HCT116 (cell line): ENCODE measurements around the gene SSH2. TPM values are rescaled to one million over a fixed set of nuclear protein-coding genes. Genes with fewer than 3 reads are reported as not detected.

Source experiments
- ATAC-seq: fragments of 200-7000 bp; cut with Tn5 transposase; 2 replicates; pipeline ENCODE4 v1.9.1; 2020; ENCODE audit warnings: mild to moderate bottlenecking, moderate library complexity
- BruUV-seq: library from RNA; stranded (reverse); fragments of 400-500 nt; replicated peaks from 2 replicates; lab custom pipeline; 2021; lab: Mats Ljungman, UMichigan
- CTCF ChIA-PET: fragments of 300-600 bp; sonication (Branson Sonifier 250); formaldehyde crosslinking; loops from one replicate; lab custom pipeline; 2021; ENCODE audit warnings: antibody characterized with exemption; lab: Charles Lee
- POLR2A ChIA-PET: fragments of 300-600, 350-600 bp; sonication (Branson Sonifier 250); formaldehyde crosslinking; loops from one replicate; lab custom pipeline; 2021; ENCODE audit warnings: antibody characterized with exemption; lab: Charles Lee
- RAD21 ChIA-PET, 2 experiments: fragments of 300-600 bp; sonication (Branson Sonifier 250); formaldehyde crosslinking; loops; one replicate each; lab custom pipeline; 2023; ENCODE audit warnings: low total read pairs in 2 of 2; ENCODE audit not compliant: uncharacterized antibody in 2 of 2, unreplicated experiment in 2 of 2, low non-redundant PET in 1 of 2; lab: Charles Lee
- DNase-seq: peaks from one replicate; pipeline ENCODE4 v3.0.0-alpha.2; 2010; ENCODE audit warnings: low read depth, low spot score
- H2AFZ ChIP-seq: fragments of 200-600 bp; shearing (Covaris generic), sonication (generic); 2 replicates; pipeline ENCODE4 v1.6.1; 2017; ENCODE audit warnings: low read depth, mixed run types, mixed read lengths, antibody characterized with exemption, low read length; ENCODE audit not compliant: poor library complexity, severe bottlenecking
- H3K27ac ChIP-seq: 2 replicates; pipeline ENCODE4 v1.5.1; 2012; ENCODE audit warnings: low read depth, low read length
- H3K27me3 ChIP-seq: fragments of 200-600 bp; sonication (generic); 2 replicates; pipeline ENCODE4 v1.6.1; 2016; ENCODE audit warnings: mixed run types, low read length, mixed read lengths; ENCODE audit not compliant: insufficient read depth
- H3K36me3 ChIP-seq, 2 experiments: fragments of 200-500 bp in 1 of 2; fragments of 200-600 bp in 1 of 2; sonication (Bioruptor generic) in 1 of 2; sonication (generic) in 1 of 2; 2 replicates each; pipeline versions ENCODE4 v1.5.1 to v1.6.1; 2014 to 2016; ENCODE audit warnings: low read length in 2 of 2, inconsistent platforms in 1 of 2, mixed read lengths in 1 of 2, mixed run types in 1 of 2; ENCODE audit not compliant: insufficient read depth in 2 of 2, control insufficient read depth in 1 of 2
- H3K4me1 ChIP-seq, 2 experiments: fragments of 200-600 bp in 1 of 2; sonication (generic) in 1 of 2; 2 replicates each; pipeline versions ENCODE4 v1.5.1 to v1.6.1; 2012 to 2017; ENCODE audit warnings: low read length in 2 of 2, inconsistent platforms in 1 of 2, mild to moderate bottlenecking in 1 of 2, mixed read lengths in 1 of 2, mixed run types in 1 of 2, moderate library complexity in 1 of 2; ENCODE audit not compliant: insufficient read depth in 2 of 2, control insufficient read depth in 1 of 2
- H3K4me2 ChIP-seq: fragments of 200-600 bp; sonication (generic); 2 replicates; pipeline ENCODE4 v1.6.1; 2017; ENCODE audit warnings: mixed run types, low read length, mixed read lengths
- H3K4me3 ChIP-seq, 2 experiments: fragments of 200-600 bp in 1 of 2; sonication (generic) in 1 of 2; replicated peaks in 1 of 2; 2 replicates each; pipeline ENCODE4 v1.5.1; 2011 to 2016; ENCODE audit warnings: low read length in 2 of 2, control low read depth in 1 of 2, low read depth in 1 of 2, mild to moderate bottlenecking in 1 of 2, mixed read lengths in 1 of 2, mixed run types in 1 of 2
- H3K79me2 ChIP-seq: fragments of 200-600 bp; sonication (generic); 2 replicates; pipeline ENCODE4 v1.6.1; 2017; ENCODE audit warnings: mild to moderate bottlenecking, mixed run types, low read length, moderate library complexity, mixed read lengths; ENCODE audit not compliant: insufficient read depth
- H3K9ac ChIP-seq: fragments of 200-600 bp; sonication (generic); 2 replicates; pipeline ENCODE4 v1.6.1; 2016; ENCODE audit warnings: low read length, mixed read lengths
- H3K9me2 ChIP-seq: fragments of 200-600 bp; sonication (generic), shearing (Covaris generic); 2 replicates; pipeline ENCODE4 v1.6.1; 2017; ENCODE audit warnings: mixed run types, mild to moderate bottlenecking, moderate library complexity; ENCODE audit not compliant: insufficient read depth
- H3K9me3 ChIP-seq, 2 experiments: fragments of 200-500 bp in 1 of 2; fragments of 200-600 bp in 1 of 2; sonication (Bioruptor generic) in 1 of 2; sonication (generic) in 1 of 2; 2 replicates each; pipeline ENCODE4 v1.6.1; 2014 to 2017; ENCODE audit warnings: low read length in 2 of 2, mixed read lengths in 2 of 2, inconsistent platforms in 1 of 2, low read depth in 1 of 2, mild to moderate bottlenecking in 1 of 2, mixed run types in 1 of 2, moderate library complexity in 1 of 2; ENCODE audit not compliant: control insufficient read depth in 1 of 2, insufficient read depth in 1 of 2
- H4K20me1 ChIP-seq: fragments of 200-600 bp; sonication (generic), shearing (Covaris generic); 2 replicates; pipeline ENCODE4 v1.6.1; 2017; ENCODE audit warnings: mixed run types, mild to moderate bottlenecking, moderate library complexity; ENCODE audit not compliant: insufficient read depth
- CBX3 ChIP-seq: IDR thresholded peaks from 2 replicates; pipeline ENCODE4 v1.6.1; 2012; ENCODE audit warnings: low read depth
- CTCF ChIP-seq, 3 experiments: fragments of 200-600 bp in 1 of 3; sonication (generic) in 1 of 3; IDR thresholded peaks in 2 of 3; conservative IDR thresholded peaks in 1 of 3; 2 replicates each; pipeline ENCODE4 v1.5.1; 2012 to 2017; ENCODE audit warnings: low read depth in 2 of 3, low read length in 2 of 3, antibody characterized with exemption in 1 of 3, borderline replicate concordance in 1 of 3, control low read depth in 1 of 3, mild to moderate bottlenecking in 1 of 3, mixed read lengths in 1 of 3, mixed run types in 1 of 3, moderate library complexity in 1 of 3; ENCODE audit not compliant: insufficient read depth in 1 of 3
- ELF1 ChIP-seq: IDR thresholded peaks from 2 replicates; pipeline ENCODE4 v1.6.1; 2012; ENCODE audit warnings: low read depth, borderline replicate concordance
- REST ChIP-seq: IDR thresholded peaks from 2 replicates; pipeline ENCODE4 v1.6.1; 2012; ENCODE audit warnings: low read depth
- TCF7L2 ChIP-seq: IDR thresholded peaks from 2 replicates; pipeline ENCODE4 v1.7.0; 2011; ENCODE audit warnings: borderline replicate concordance, inconsistent platforms; ENCODE audit not compliant: insufficient read depth, insufficient read length; ENCODE audit errors: extremely low read depth
- YY1 ChIP-seq: IDR thresholded peaks from 2 replicates; pipeline ENCODE4 v1.6.1; 2011; ENCODE audit warnings: low read length, low read depth, moderate library complexity, mild to moderate bottlenecking; ENCODE audit not compliant: insufficient replicate concordance; ENCODE audit errors: extremely low read depth
- ZNF274 ChIP-seq: fragments of 200-500 bp; sonication (Bioruptor generic); IDR thresholded peaks from 2 replicates; pipeline ENCODE4 v1.6.1; 2014; ENCODE audit warnings: mild to moderate bottlenecking, low read depth, low read length, inconsistent platforms
- intact Hi-C: fragments of 100-400 bp; cut with micrococcal nuclease; formaldehyde crosslinking; loops from 2 replicates; pipeline ENCODE4 v1.10.0; 2022
- total RNA-seq: library from RNA; stranded (reverse); gene quantifications from one replicate; pipeline ENCODE4 v1.2.1, GENCODE V29; 2021; ENCODE audit not compliant: unreplicated experiment
- TF ChIP-seq, protein P1 (sequence below): IDR thresholded peaks from 2 replicates; pipeline ENCODE4 v1.6.1; 2012
- TF ChIP-seq, protein P2 (sequence below): IDR thresholded peaks from 2 replicates; pipeline ENCODE4 v1.6.1; 2012

SSH2 gene
- total RNA-seq, 1 experiment from 2014 or later = 17.0 TPM

- H3K9me3 ChIP-seq = no peaks in the 10 kb centered on the region
- RAD21 ChIA-PET = no interaction called here
- no peak overlapping the region for H3K4me3 ChIP-seq
- BruUV-seq = no TSS peak
- no peaks in the 10 kb centered on the region for H4K20me1 ChIP-seq
- ATAC-seq (no peak), DNase-seq (no peak)
- H2AFZ ChIP-seq = no peak overlapping the region
- no peaks in the 10 kb centered on the region for H3K79me2 ChIP-seq
- no peaks in the 10 kb centered on the region for H3K9me2 ChIP-seq
- H3K36me3 ChIP-seq = peaks cover 0 to 2% of the 10 kb centered on the region in 2 experiments; a peak in 1 of 4 replicates
- no peak overlapping the region for H3K4me2 ChIP-seq
- H3K27me3 ChIP-seq = no peaks in the 10 kb centered on the region
- peaks cover 0 to 11% of the 10 kb centered on the region in 2 experiments; a peak in 3 of 4 replicates for H3K4me1 ChIP-seq
- POLR2A ChIA-PET = no interaction called here
- CTCF ChIA-PET = no interaction called here
- TF ChIP-seq, protein P1, sequence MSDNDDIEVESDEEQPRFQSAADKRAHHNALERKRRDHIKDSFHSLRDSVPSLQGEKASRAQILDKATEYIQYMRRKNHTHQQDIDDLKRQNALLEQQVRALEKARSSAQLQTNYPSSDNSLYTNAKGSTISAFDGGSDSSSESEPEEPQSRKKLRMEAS = no peak
- TF ChIP-seq REST (no peak), ZNF274 (no peak), CBX3 (no peak), CTCF (IDR thresholded peaks at IDR 0.05 in 2 of 3, conservative IDR thresholded peaks at IDR 0.05 in 1 of 3; ENCODE audit: borderline replicate concordance in 1 of 3, insufficient read depth in 1 of 3, low read depth in 2 of 3, low read length in 2 of 3) (no peak), YY1 (no peak), ELF1 (no peak), TCF7L2 (no peak)
- TF ChIP-seq, protein P2, sequence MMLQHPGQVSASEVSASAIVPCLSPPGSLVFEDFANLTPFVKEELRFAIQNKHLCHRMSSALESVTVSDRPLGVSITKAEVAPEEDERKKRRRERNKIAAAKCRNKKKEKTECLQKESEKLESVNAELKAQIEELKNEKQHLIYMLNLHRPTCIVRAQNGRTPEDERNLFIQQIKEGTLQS = no peak
- no peak overlapping the region for H3K9ac ChIP-seq
- intact Hi-C loops = no loop called here
- no peak overlapping the region for H3K27ac ChIP-seq
Observed at GRCh38 chr17:29629839-29630238, 300.2 kb downstream of the SSH2 start.
